HCT116 (cell line): ENCODE data around the gene CENPU.

Experiments
- CEBPB ChIP-seq: IDR thresholded peaks from 2 replicates; pipeline ENCODE4 v1.6.1; 2012; ENCODE audit warnings: low read depth
- ELF1 ChIP-seq: IDR thresholded peaks from 2 replicates; pipeline ENCODE4 v1.6.1; 2012; ENCODE audit warnings: low read depth, borderline replicate concordance
- EZH2 ChIP-seq: fragments of 200-600 bp; sonication (generic); IDR thresholded peaks from 2 replicates; pipeline ENCODE4 v1.6.1; 2017; ENCODE audit warnings: antibody characterized with exemption, mixed run types
- EZH2phosphoT487 ChIP-seq: fragments of 200-600 bp; IDR thresholded peaks from 2 replicates; pipeline ENCODE4 v1.6.1; 2018; ENCODE audit warnings: antibody characterized with exemption, borderline replicate concordance
- JUND ChIP-seq: IDR thresholded peaks from 2 replicates; pipeline ENCODE4 v1.6.1; 2012
- POLR2A ChIP-seq: IDR thresholded peaks from 2 replicates; pipeline ENCODE4 v1.7.0; 2011; ENCODE audit warnings: borderline replicate concordance; ENCODE audit not compliant: insufficient read depth, insufficient read length; ENCODE audit errors: extremely low read depth
- POLR2AphosphoS5 ChIP-seq: IDR thresholded peaks from 2 replicates; pipeline ENCODE4 v1.6.1; 2011; ENCODE audit warnings: mild to moderate bottlenecking, low read depth, low read length, moderate library complexity
- SP1 ChIP-seq: IDR thresholded peaks from 2 replicates; pipeline ENCODE4 v1.6.1; 2012; ENCODE audit warnings: low read depth
- YY1 ChIP-seq: IDR thresholded peaks from 2 replicates; pipeline ENCODE4 v1.6.1; 2011; ENCODE audit warnings: low read length, low read depth, moderate library complexity, mild to moderate bottlenecking; ENCODE audit not compliant: insufficient replicate concordance; ENCODE audit errors: extremely low read depth
- ZFX ChIP-seq: fragments of 450-650 bp; IDR thresholded peaks from 2 replicates; pipeline ENCODE4 v1.6.1; 2017
- TF ChIP-seq, protein P1 (sequence below), 3 experiments: fragments of 200-600 bp in 1 of 3; sonication (generic) in 1 of 3; IDR thresholded peaks in 2 of 3; conservative IDR thresholded peaks in 1 of 3; 2 replicates each; pipeline ENCODE4 v1.5.1; 2012 to 2017; ENCODE audit warnings: low read depth in 2 of 3, low read length in 2 of 3, antibody characterized with exemption in 1 of 3, borderline replicate concordance in 1 of 3, control low read depth in 1 of 3, mild to moderate bottlenecking in 1 of 3, mixed read lengths in 1 of 3, mixed run types in 1 of 3, moderate library complexity in 1 of 3; ENCODE audit not compliant: insufficient read depth in 1 of 3
- TF ChIP-seq, protein P2 (sequence below): IDR thresholded peaks from 2 replicates; pipeline ENCODE4 v1.6.1; 2012
- TF ChIP-seq, protein P3 (sequence below): IDR thresholded peaks from 2 replicates; pipeline ENCODE4 v1.6.1; 2012; ENCODE audit warnings: low read depth
- TF ChIP-seq, protein P4 (sequence below): IDR thresholded peaks from 2 replicates; pipeline ENCODE4 v1.6.1; 2012

DNA sequence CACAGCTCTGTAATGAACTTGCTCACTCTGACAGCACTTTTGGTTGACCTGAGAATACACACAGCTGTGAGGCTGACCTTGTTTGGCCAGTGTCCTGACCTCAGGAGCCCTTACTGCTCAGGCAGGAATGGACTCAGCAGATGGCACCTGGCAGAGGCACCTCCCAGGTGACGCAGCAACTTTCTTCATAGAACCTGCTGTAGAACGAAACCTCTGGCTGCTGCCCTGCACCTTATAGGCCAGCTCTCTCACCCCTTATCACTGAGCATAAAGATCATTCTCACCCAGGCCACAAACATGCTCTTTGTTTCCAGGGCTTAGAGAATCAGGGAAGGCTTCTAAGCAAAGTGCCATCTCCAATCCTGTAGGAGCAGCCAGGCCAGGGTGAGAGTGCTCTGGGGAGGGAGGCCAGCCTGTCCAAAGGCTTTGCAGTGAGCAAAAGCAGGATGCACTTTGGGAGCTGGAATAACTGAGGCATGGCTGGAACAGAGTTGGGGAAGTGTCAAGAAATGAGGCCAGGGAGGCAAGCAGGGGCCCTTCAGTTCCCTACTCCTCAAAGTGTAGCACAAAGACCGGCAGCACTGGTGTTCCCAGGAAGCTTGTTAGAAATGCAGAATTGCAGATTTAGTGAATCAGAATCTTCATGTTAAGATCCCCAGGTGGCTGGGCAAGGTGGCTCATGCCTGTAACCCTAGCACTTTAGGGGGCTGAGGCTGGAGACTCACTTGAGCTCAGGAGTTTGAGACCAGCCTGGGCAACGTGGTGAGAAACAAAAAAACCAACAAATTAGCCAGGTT, 13.3 kb upstream of the CENPU start:
- TF ChIP-seq, protein P1, sequence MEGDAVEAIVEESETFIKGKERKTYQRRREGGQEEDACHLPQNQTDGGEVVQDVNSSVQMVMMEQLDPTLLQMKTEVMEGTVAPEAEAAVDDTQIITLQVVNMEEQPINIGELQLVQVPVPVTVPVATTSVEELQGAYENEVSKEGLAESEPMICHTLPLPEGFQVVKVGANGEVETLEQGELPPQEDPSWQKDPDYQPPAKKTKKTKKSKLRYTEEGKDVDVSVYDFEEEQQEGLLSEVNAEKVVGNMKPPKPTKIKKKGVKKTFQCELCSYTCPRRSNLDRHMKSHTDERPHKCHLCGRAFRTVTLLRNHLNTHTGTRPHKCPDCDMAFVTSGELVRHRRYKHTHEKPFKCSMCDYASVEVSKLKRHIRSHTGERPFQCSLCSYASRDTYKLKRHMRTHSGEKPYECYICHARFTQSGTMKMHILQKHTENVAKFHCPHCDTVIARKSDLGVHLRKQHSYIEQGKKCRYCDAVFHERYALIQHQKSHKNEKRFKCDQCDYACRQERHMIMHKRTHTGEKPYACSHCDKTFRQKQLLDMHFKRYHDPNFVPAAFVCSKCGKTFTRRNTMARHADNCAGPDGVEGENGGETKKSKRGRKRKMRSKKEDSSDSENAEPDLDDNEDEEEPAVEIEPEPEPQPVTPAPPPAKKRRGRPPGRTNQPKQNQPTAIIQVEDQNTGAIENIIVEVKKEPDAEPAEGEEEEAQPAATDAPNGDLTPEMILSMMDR (IDR thresholded peaks at IDR 0.05 in 2 of 3, conservative IDR thresholded peaks at IDR 0.05 in 1 of 3; ENCODE audit: borderline replicate concordance in 1 of 3, insufficient read depth in 1 of 3, low read depth in 2 of 3, low read length in 2 of 3) = no peak
- TF ChIP-seq POLR2AphosphoS5 = no peak
- no peak for TF ChIP-seq JUND
- TF ChIP-seq EZH2 = no peak
- TF ChIP-seq POLR2A = no peak
- TF ChIP-seq, protein P2, sequence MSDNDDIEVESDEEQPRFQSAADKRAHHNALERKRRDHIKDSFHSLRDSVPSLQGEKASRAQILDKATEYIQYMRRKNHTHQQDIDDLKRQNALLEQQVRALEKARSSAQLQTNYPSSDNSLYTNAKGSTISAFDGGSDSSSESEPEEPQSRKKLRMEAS = no peak
- TF ChIP-seq SP1 = no peak
- TF ChIP-seq CEBPB = no peak
- TF ChIP-seq, protein P3, sequence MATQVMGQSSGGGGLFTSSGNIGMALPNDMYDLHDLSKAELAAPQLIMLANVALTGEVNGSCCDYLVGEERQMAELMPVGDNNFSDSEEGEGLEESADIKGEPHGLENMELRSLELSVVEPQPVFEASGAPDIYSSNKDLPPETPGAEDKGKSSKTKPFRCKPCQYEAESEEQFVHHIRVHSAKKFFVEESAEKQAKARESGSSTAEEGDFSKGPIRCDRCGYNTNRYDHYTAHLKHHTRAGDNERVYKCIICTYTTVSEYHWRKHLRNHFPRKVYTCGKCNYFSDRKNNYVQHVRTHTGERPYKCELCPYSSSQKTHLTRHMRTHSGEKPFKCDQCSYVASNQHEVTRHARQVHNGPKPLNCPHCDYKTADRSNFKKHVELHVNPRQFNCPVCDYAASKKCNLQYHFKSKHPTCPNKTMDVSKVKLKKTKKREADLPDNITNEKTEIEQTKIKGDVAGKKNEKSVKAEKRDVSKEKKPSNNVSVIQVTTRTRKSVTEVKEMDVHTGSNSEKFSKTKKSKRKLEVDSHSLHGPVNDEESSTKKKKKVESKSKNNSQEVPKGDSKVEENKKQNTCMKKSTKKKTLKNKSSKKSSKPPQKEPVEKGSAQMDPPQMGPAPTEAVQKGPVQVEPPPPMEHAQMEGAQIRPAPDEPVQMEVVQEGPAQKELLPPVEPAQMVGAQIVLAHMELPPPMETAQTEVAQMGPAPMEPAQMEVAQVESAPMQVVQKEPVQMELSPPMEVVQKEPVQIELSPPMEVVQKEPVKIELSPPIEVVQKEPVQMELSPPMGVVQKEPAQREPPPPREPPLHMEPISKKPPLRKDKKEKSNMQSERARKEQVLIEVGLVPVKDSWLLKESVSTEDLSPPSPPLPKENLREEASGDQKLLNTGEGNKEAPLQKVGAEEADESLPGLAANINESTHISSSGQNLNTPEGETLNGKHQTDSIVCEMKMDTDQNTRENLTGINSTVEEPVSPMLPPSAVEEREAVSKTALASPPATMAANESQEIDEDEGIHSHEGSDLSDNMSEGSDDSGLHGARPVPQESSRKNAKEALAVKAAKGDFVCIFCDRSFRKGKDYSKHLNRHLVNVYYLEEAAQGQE = no peak
- TF ChIP-seq YY1 = no peak
- TF ChIP-seq EZH2phosphoT487 = no peak
- no peak for TF ChIP-seq ELF1
- TF ChIP-seq, protein P4, sequence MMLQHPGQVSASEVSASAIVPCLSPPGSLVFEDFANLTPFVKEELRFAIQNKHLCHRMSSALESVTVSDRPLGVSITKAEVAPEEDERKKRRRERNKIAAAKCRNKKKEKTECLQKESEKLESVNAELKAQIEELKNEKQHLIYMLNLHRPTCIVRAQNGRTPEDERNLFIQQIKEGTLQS = no peak
- no peak for TF ChIP-seq ZFX
